ENCODE data around the gene SETD5.

The SETD5 gene

GRCh38 chr3:9525078-9525477 is 127.7 kb downstream of the SETD5 start:
- DNase-seq (ENCODE audit: low read depth) = no peak
- in situ Hi-C loops (cut with HindIII; ENCODE audit: low sequenced_read_pairs) = loop anchor here (10.0 kb wide), 1 partner anchor 60 kb away; no protein-coding TSS in a partner anchor
- no peak for TF ChIP-seq CTCF (IDR thresholded peaks at IDR 0.05; ENCODE audit: low read depth, low read length, missing control alignments)
- no peak overlapping the region for H3K4me3 ChIP-seq (ENCODE audit: low read depth, low read length)
